A549 (cell line): ENCODE data around the gene ZNF491. TPM values are rescaled to one million over a fixed set of nuclear protein-coding genes. Genes with fewer than 3 reads are reported as not detected.

Experiments
- ATAC-seq, 2 experiments: fragments of 200-7000 bp in 1 of 2; fragments of >200 bp in 1 of 2; cut with Nextera tagmentation in 1 of 2; cut with Tn5 transposase in 1 of 2; 3 replicates each; pipeline versions ENCODE4 v1.8.0 to v1.9.1; 2018 to 2020; ENCODE audit warnings: mild to moderate bottlenecking in 1 of 2, moderate library complexity in 1 of 2
- CTCF ChIA-PET: fragments of 300-600 bp; sonication (Branson Sonifier 250); formaldehyde crosslinking; extraction: SDS; loops from one replicate; lab custom pipeline; 2021; ENCODE audit warnings: antibody characterized with exemption, inconsistent platforms; lab: Yijun Ruan, JAX
- POLR2A ChIA-PET: fragments of 350-600 bp; formaldehyde crosslinking; extraction: SDS; loops from one replicate; lab custom pipeline; 2021; ENCODE audit warnings: antibody characterized with exemption, inconsistent platforms; lab: Yijun Ruan, JAX
- DNase-seq, 2 experiments: peaks; one replicate each; pipeline versions ENCODE4 v3.0.0 to v3.0.0-alpha.2; 2011 to 2016; ENCODE audit warnings: low read depth in 1 of 2, low spot score in 1 of 2
- FAIRE-seq: peaks from 2 replicates; lab custom pipeline; 2011; peaks lifted over from hg19 to GRCh38; lab: Jason Lieb, UNC
- H3K27ac ChIP-seq, 2 experiments: fragments of >200 bp; sonication (Bioruptor Twin); formaldehyde crosslinking; 3 replicates each; pipeline ENCODE4 v1.5.1; 2016 to 2017
- H3K4me1 ChIP-seq: fragments of >200 bp; sonication (Bioruptor Twin); formaldehyde crosslinking; 3 replicates; pipeline ENCODE4 v1.6.1; 2016
- H3K4me2 ChIP-seq: fragments of >200 bp; sonication (Bioruptor Twin); formaldehyde crosslinking; 3 replicates; pipeline ENCODE4 v1.6.1; 2016
- H3K4me3 ChIP-seq: fragments of >200 bp; sonication (Bioruptor Twin); formaldehyde crosslinking; 3 replicates; pipeline ENCODE4 v1.5.1; 2016
- H3K9me3 ChIP-seq: fragments of >200 bp; sonication (Bioruptor Twin); formaldehyde crosslinking; 3 replicates; pipeline ENCODE4 v1.6.1; 2016
- CBX2 ChIP-seq: fragments of 200-600 bp; sonication (generic); IDR thresholded peaks from 2 replicates; pipeline ENCODE4 v1.6.1; 2016; ENCODE audit warnings: low read depth, mild to moderate bottlenecking, borderline replicate concordance
- CEBPB ChIP-seq, 2 experiments: fragments of >200 bp in 1 of 2; sonication (Bioruptor Twin) in 1 of 2; formaldehyde crosslinking in 1 of 2; IDR thresholded peaks; 2 replicates each; pipeline ENCODE4 v1.6.1; 2012 to 2016
- CHD4 ChIP-seq: fragments of 200-600 bp; sonication (generic); IDR thresholded peaks from 2 replicates; pipeline ENCODE4 v1.6.1; 2016; ENCODE audit warnings: antibody characterized with exemption, mild to moderate bottlenecking, borderline replicate concordance
- CTCF ChIP-seq: fragments of >200 bp; sonication (Bioruptor Twin); formaldehyde crosslinking; IDR thresholded peaks from 3 replicates; pipeline ENCODE4 v1.5.1; 2016
- EHF ChIP-seq: fragments of 250-450 bp; sonication (Bioruptor Pico); IDR thresholded peaks from 2 replicates; pipeline ENCODE4 v1.5.0; 2020; ENCODE audit warnings: mild to moderate bottlenecking
- EHMT2 ChIP-seq: fragments of 200-600 bp; sonication (generic); IDR thresholded peaks from 2 replicates; pipeline ENCODE4 v1.6.1; 2016; ENCODE audit warnings: antibody characterized with exemption, low read depth, mild to moderate bottlenecking, moderate library complexity
- FOSB ChIP-seq: fragments of 250-450 bp; sonication (Bioruptor Pico); IDR thresholded peaks from 2 replicates; pipeline ENCODE4 v1.5.0; 2020; ENCODE audit warnings: mild to moderate bottlenecking, moderate library complexity
- FOSL2 ChIP-seq, 2 experiments: fragments of 450-650 bp in 1 of 2; fragments of >200 bp in 1 of 2; sonication (Bioruptor Twin) in 1 of 2; formaldehyde crosslinking; IDR thresholded peaks; 2 replicates each; pipeline versions ENCODE4 v1.5.0 to v1.6.1; 2016 to 2020; ENCODE audit warnings: mild to moderate bottlenecking in 1 of 2, moderate library complexity in 1 of 2
- HEYL ChIP-seq: fragments of 250-450 bp; sonication (Bioruptor Pico); IDR thresholded peaks from 2 replicates; pipeline ENCODE4 v1.8.0; 2021; ENCODE audit warnings: mild to moderate bottlenecking, moderate library complexity
- HMGXB4 ChIP-seq: fragments of 250-450 bp; sonication (Bioruptor Pico); IDR thresholded peaks from 2 replicates; pipeline ENCODE4 v1.5.0; 2021; ENCODE audit warnings: mild to moderate bottlenecking, moderate library complexity, borderline replicate concordance
- HOXB13 ChIP-seq: fragments of 250-450 bp; sonication (Bioruptor Pico); IDR thresholded peaks from 2 replicates; pipeline ENCODE4 v1.5.0; 2020; ENCODE audit warnings: low read depth, mild to moderate bottlenecking, moderate library complexity
- JUNB ChIP-seq: fragments of >200 bp; sonication (Bioruptor Twin); formaldehyde crosslinking; IDR thresholded peaks from 2 replicates; pipeline ENCODE4 v1.6.1; 2016
- MAFK ChIP-seq: fragments of 450-650 bp; IDR thresholded peaks from 2 replicates; pipeline ENCODE4 v1.6.1; 2014; ENCODE audit not compliant: partially characterized antibody
- MAX ChIP-seq: IDR thresholded peaks from 2 replicates; pipeline ENCODE4 v1.6.1; 2012
- MAZ ChIP-seq: fragments of 150-350 bp; IDR thresholded peaks from 2 replicates; pipeline ENCODE4 v1.6.1; 2014; ENCODE audit warnings: antibody characterized with exemption, low read depth, low read length, borderline replicate concordance
- MYC ChIP-seq: IDR thresholded peaks from 2 replicates; pipeline ENCODE4 v1.6.1; 2012; ENCODE audit warnings: mild to moderate bottlenecking, inconsistent platforms, low read length, improper control_type of control experiment, borderline replicate concordance
- NFE2L2 ChIP-seq: fragments of 150-350 bp; conservative IDR thresholded peaks from 2 replicates; pipeline ENCODE4 v1.6.1; 2014; ENCODE audit warnings: low read length
- PBX3 ChIP-seq: IDR thresholded peaks from 2 replicates; pipeline ENCODE4 v1.6.1; 2012
- RAD21 ChIP-seq, 2 experiments: fragments of >200 bp in 1 of 2; sonication (Bioruptor Twin) in 1 of 2; formaldehyde crosslinking in 1 of 2; IDR thresholded peaks in 1 of 2; conservative IDR thresholded peaks in 1 of 2; 2 replicates in 1 of 2; 3 replicates in 1 of 2; pipeline ENCODE4 v1.6.1; 2012 to 2018; ENCODE audit warnings: inconsistent platforms in 1 of 2
- RARB ChIP-seq: fragments of 250-450 bp; sonication (Bioruptor Pico); IDR thresholded peaks from 2 replicates; pipeline ENCODE4 v1.8.0; 2021; ENCODE audit warnings: mild to moderate bottlenecking, moderate library complexity
- REST ChIP-seq: fragments of 200-600 bp; sonication (generic); IDR thresholded peaks from 2 replicates; pipeline ENCODE4 v1.6.1; 2016; ENCODE audit warnings: antibody characterized with exemption, mild to moderate bottlenecking, moderate library complexity
- RFX5 ChIP-seq: fragments of 450-650 bp; IDR thresholded peaks from 2 replicates; pipeline ENCODE4 v1.7.1; 2014; ENCODE audit warnings: antibody characterized with exemption, mild to moderate bottlenecking, moderate library complexity
- SMC3 ChIP-seq: fragments of >200 bp; sonication (Bioruptor Twin); formaldehyde crosslinking; IDR thresholded peaks from 3 replicates; pipeline ENCODE4 v1.6.1; 2018; ENCODE audit warnings: inconsistent platforms
- SREBF2 ChIP-seq: fragments of 450-650 bp; IDR thresholded peaks from 2 replicates; pipeline ENCODE4 v1.6.1; 2014; ENCODE audit warnings: mild to moderate bottlenecking, moderate library complexity
- ZFP36 ChIP-seq: fragments of 450-650 bp; IDR thresholded peaks from 2 replicates; pipeline ENCODE4 v1.6.1; 2014; ENCODE audit warnings: borderline replicate concordance; ENCODE audit not compliant: partially characterized antibody
- ZSCAN20 ChIP-seq: fragments of 250-450 bp; sonication (Bioruptor Pico); IDR thresholded peaks from 2 replicates; pipeline ENCODE4 v1.8.0; 2022; ENCODE audit warnings: mild to moderate bottlenecking, moderate library complexity
- WGBS: methylation state at CpG from one replicate; pipeline ENCODE4 v1.1.6; 2017; ENCODE audit errors: missing lambda C conversion rate; 5-methylcytosine and 5-hydroxymethylcytosine counted together
- polyA plus RNA-seq, 4 experiments: library from polyadenylated mRNA; depleted of rRNA in 3 of 4; stranded (reverse); fragments of >200 nt; fragmentation: RNase III in 1 of 4; extraction: RNeasy Plus Mini Kit Qiagen cat#74134 plus additional on column Dnase treatment in 1 of 4; gene quantifications; 2 replicates in 3 of 4; 3 replicates in 1 of 4; pipeline ENCODE4 v1.2.3, GENCODE V29; 2011 to 2017

Gene ZNF491
- polyA plus RNA-seq, 2 of the 4 experiments (the other 2 are of a cell fraction) = not detected

- FAIRE-seq = no peak
- H3K4me3 ChIP-seq = no peak overlapping the region
- H3K4me2 ChIP-seq = no peak overlapping the region
- ChIA-PET CTCF (no interaction called here), POLR2A (no interaction called here)
- no peak for TF ChIP-seq ZFP36
- TF ChIP-seq PBX3 = no peak
- no peak for TF ChIP-seq HOXB13 (CRISPR knock-in tag)
- TF ChIP-seq MAX = no peak
- TF ChIP-seq SMC3 = no peak
- no peak for TF ChIP-seq MAZ
- TF ChIP-seq ZSCAN20 (CRISPR knock-in tag) = no peak
- TF ChIP-seq CBX2 = no peak
- no peak for TF ChIP-seq FOSB (CRISPR knock-in tag)
- no peak for TF ChIP-seq EHMT2
- no peak for TF ChIP-seq NFE2L2
- TF ChIP-seq MYC = no peak
- TF ChIP-seq RARB (CRISPR knock-in tag) = no peak
- no peak for TF ChIP-seq RFX5
- no peak for TF ChIP-seq CEBPB (IDR thresholded peaks at IDR 0.05)
- no peak for TF ChIP-seq MAFK
- TF ChIP-seq EHF (CRISPR knock-in tag) = no peak
- TF ChIP-seq, all 56 proteins: peak for 0
- H3K4me1 ChIP-seq = no peaks in the 10 kb centered on the region
- no peaks in the 10 kb centered on the region for H3K9me3 ChIP-seq
- no peak for ATAC-seq
- no peak for DNase-seq
- H3K27ac ChIP-seq = no peak overlapping the region
- WGBS = 27% methylated on average over 3 of the region's 3 CpGs
Measured at GRCh38 chr19:11853358-11853757, 55.0 kb downstream of the ZNF491 start.

GRCh38 chr19:11856596-11857250 is 58.4 kb downstream of the ZNF491 start:
- H3K4me1 ChIP-seq = no peaks in the 10 kb centered on the region
- no peaks in the 10 kb centered on the region for H3K9me3 ChIP-seq
- 14% methylated on average over 12 of the region's 12 CpGs for WGBS
- FAIRE-seq (no peak), DNase-seq (no peak), ATAC-seq (no peak)
- ChIA-PET POLR2A (no interaction called here), CTCF (no interaction called here)
- no peak overlapping the region for H3K4me3 ChIP-seq
- no peak overlapping the region for H3K4me2 ChIP-seq
- H3K27ac ChIP-seq = no peak overlapping the region
- TF ChIP-seq PBX3 (no peak), MAX (no peak), CHD4 (no peak), RFX5 (no peak), REST (no peak), CTCF (no peak), SREBF2 (no peak), RARB (CRISPR knock-in tag) (no peak), RAD21 (conservative IDR thresholded peaks at IDR 0.05 in 1 of 2, IDR thresholded peaks at IDR 0.05 in 1 of 2) (no peak), JUNB (no peak), HEYL (no peak), ZFP36 (no peak), FOSL2 (IDR thresholded peaks at IDR 0.05) (no peak), FOSL2 (CRISPR knock-in tag; IDR thresholded peaks at IDR 0.05) (no peak), HMGXB4 (CRISPR knock-in tag) (no peak), MAZ (no peak)
